Measurements from ENCODE around the gene HOXA6.
A peak's percentile ranks its signal among the peaks of the same experiment; 100 is the strongest.

GRCh38 chr7:27160546-27161213 lies 13.1 kb upstream of the HOXA6 start:
- TF ChIP-seq CTCF (conservative IDR thresholded peaks at IDR 0.05; ENCODE audit: low read depth, low read length) (peak; percentile 95), MAFK (IDR thresholded peaks at IDR 0.05; ENCODE audit: low read depth, low read length) (no peak), RAD21 (IDR thresholded peaks at IDR 0.05; ENCODE audit: low read length) (peak; percentile 96), POLR2A (IDR thresholded peaks at IDR 0.05; ENCODE audit: low read depth, low read length) (no peak)
